Muscle of arm (tissue), 12 donors: Measurements from ENCODE around the gene PEMT. TPM values are rescaled to one million over a fixed set of nuclear protein-coding genes. Genes with fewer than 3 reads are reported as not detected.
A peak's percentile ranks its signal among the peaks of the same experiment; 100 is the strongest.

Experiments used
- DNase-seq: peaks from one replicate; pipeline ENCODE4 v3.0.0-alpha.2; 2013
- polyA plus RNA-seq, 12 donors: library from polyadenylated mRNA; unstranded; fragments of 120-200 nt; gene quantifications; one replicate each; pipeline ENCODE4 v1.2.1, GENCODE V29; 2013; ENCODE audit not compliant: insufficient read length in 12 of 12

PEMT gene
- polyA plus RNA-seq, 12 donors: 19.8 to 41.5 (median 22.6) TPM; not detected in 1

- DNase-seq: no peak
Observed at GRCh38 chr17:17504341-17505140, 87.0 kb downstream of the PEMT start.

- DNase-seq: peak; percentile 86
Observed at GRCh38 chr17:17503566-17504130, 87.9 kb downstream of the PEMT start.

GRCh38 chr17:17502741-17503565 is 88.6 kb downstream of the PEMT start:
- DNase-seq: no peak

GRCh38 chr17:17500999-17501605 is 90.4 kb downstream of the PEMT start:
- no peak for DNase-seq

- no peak for DNase-seq
Observed at GRCh38 chr17:17499402-17500145, 91.9 kb downstream of the PEMT start.

- DNase-seq: no peak
Observed at GRCh38 chr17:17498606-17499301, 92.8 kb downstream of the PEMT start.

DNA sequence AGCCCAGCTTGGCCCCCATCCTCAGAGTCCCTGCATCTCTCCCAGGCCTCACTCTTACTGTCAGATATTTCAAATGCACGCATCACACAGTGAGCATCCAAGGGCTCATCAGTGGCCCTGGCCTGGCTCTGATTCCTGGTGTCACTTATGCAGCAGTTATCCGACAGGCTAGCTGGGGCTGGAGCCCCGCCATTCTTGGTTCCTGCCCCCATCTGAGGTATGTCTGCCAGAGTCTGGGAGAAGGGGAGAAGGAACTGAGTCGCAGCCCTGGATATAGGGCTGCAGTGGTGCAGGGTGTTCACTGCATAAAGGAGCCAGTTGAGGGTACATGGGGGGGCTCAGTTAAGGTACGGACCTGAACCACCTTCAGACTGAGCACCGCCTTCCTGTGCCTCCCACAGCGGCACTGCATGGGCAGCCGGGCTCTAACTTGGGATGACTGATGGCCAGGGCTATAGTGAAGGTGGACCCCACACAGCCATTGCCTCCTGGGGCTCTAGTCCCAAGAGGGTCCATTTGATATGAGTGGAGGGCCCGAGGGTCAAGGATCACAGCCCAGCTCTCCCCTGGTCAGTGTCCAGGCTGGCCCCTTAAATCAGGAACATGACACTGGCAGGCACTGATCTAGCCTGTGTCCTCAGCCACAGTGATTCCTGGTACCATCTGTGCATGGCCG is 93.5 kb downstream of the PEMT start:
- no peak for DNase-seq

- no peak for DNase-seq
Observed at GRCh38 chr17:17497065-17497844, 94.3 kb downstream of the PEMT start.

GRCh38 chr17:17496189-17497064 is 95.1 kb downstream of the PEMT start, which contains the start of gene RASD1:
RASD1 (minus strand) TSS chr17:17496395; CDS start chr17:17496181, 214 bp downstream.
- peak; percentile 78 for DNase-seq

DNA sequence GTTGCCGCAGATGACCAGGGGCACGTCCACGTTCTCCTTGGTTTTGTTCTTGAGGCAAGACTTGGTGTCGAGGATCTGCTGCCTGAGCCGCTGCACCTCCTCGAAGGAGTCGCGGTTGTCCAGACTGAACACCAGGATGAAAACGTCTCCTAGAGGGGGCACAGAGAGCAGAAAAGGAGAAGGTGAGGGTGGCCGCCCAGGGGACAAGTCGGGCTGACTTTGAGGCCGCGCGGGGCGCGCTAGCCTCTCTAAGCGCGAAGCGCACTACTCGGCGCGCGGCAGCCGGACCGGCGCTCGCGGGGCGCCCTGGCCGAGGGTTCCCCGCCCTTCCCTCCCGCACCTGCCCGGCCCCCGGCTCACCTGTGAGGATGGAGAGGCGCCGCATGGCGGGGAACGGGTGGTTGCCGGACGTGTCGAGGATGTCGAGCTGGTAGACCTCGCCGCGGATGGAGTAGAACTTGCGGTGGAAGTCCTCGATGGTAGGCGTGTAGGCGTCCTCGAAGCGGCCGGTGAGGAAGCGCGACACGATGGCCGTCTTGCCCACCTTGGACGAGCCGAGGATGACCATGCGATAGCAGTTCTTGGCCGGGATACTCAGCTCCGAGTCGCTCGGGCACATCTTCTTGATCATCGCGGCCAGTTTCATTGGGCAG is 95.8 kb downstream of the PEMT start:
- DNase-seq: no peak

GRCh38 chr17:17494870-17495535 is 96.5 kb downstream of the PEMT start:
- no peak for DNase-seq

- DNase-seq: no peak
Observed at GRCh38 chr17:17494499-17494869, 97.0 kb downstream of the PEMT start.

GRCh38 chr17:17493986-17494466 is 97.5 kb downstream of the PEMT start:
- DNase-seq: no peak

DNA sequence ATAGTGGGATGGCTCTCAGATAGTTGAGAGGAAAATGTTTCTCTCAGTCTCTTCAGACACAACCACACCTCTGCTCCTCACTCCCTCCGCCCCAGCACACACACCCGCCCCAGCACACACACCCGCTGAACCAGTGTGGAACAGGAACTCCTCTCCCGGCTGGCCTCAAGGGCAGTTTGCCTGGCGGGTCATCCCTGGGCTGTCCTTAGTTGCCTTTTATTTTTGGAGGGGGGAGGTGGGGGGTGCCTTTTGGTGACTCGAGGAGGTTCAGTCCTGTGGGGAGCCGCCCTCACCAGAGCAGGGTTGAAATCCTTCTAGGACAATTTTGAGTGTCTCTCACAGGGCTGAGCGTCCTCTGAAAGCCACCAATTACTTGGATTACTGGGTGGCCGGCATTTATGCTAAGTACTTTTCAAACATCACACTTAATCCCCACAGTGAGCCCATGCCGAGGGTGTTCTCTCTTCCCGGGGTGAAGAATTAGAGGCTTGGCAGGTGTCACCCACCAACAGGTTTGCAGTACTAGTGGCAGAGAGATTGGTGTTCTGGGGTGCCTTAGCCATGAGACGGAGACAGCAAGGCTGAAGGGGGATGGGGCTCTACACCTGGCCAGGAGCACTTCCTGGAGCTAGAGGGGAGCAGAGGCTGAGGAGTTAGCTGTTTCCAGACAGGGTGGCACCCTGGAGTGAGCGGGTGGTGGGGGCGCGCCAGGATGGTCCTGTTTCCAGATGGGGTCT is 98.1 kb downstream of the PEMT start:
- no peak for DNase-seq

DNA sequence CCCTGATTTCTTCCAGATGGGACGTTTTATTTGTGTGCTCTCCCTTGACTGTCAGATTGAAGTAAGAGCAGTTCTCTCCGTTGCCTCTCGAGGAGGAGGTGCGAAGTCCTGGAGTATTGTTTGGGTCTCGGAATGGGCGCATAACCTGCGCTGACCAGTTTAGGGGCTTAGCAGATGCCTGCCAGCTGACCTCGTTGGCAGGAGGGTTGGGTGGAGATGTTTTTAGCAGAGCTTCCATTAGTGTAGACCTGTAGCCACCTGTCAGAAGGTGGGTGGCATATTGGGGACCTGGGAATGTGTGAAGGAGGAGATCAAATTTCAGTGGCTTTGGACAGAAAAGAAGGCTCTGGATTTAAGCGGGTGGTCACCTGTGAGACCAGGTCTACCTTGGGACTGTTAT is 98.9 kb downstream of the PEMT start:
- no peak for DNase-seq

GRCh38 chr17:17492085-17492484 is 99.4 kb downstream of the PEMT start:
- no peak for DNase-seq
